ENCODE measurements around the gene ABCA3. TPM values are rescaled to one million over a fixed set of nuclear protein-coding genes. Genes with fewer than 3 reads are reported as not detected.
A peak's percentile ranks its signal among the peaks of the same experiment; 100 is the strongest.

Gene ABCA3
- total RNA-seq, 1 experiment from 2014 or later: 58.4 TPM

GRCh38 chr16:2251296-2252111 is 89.0 kb downstream of the ABCA3 start, which contains the start of gene ECI1:
TSS of gene ECI1 (minus strand) at chr16:2251587. CDS start at chr16:2251566, 21 bp downstream.
- peak within 1 kb of the TSS; percentile 73 to 87 for H3K4me3 ChIP-seq (ENCODE audit: low read depth in 2 of 2, low read length in 2 of 2)
- no peaks in the 10 kb centered on the region for H3K27me3 ChIP-seq (ENCODE audit: control insufficient read depth, insufficient read depth, low read length)
- ChIA-PET POLR2A (interaction anchor here (0.5 to 1.2 kb wide), 5 partner anchors 13 to 326 kb away, joined by 3 to 14 read pairs (median 3); partner anchors contain the start of genes PGP and TRAF7), CTCF (interaction anchor here (0.5 to 1.0 kb wide), 4 partner anchors 56 to 217 kb away, joined by 3 to 4 read pairs (median 4); no protein-coding TSS in a partner anchor)
- ATAC-seq (peak; percentile 90), DNase-seq (ENCODE audit: low read depth, low spot score) (peak; percentile 64)
- H3K27ac ChIP-seq (ENCODE audit: low read length): peak within 1 kb of the TSS; percentile 90
- peaks cover under 1% of the 10 kb centered on the region; the same call in 1 of the 2 replicates for H3K36me3 ChIP-seq (ENCODE audit: control insufficient read depth, insufficient read depth, low read length)
- H3K9me3 ChIP-seq (ENCODE audit: control insufficient read depth, insufficient read depth, low read depth, low read length): no peaks in the 10 kb centered on the region
- BruUV-seq (replicated peaks): no TSS peak
- TF ChIP-seq TCF7L2 (IDR thresholded peaks at IDR 0.05; ENCODE audit: low read depth, low read length): peak; percentile 90
- peak; percentile 97 for TF ChIP-seq POLR2AphosphoS5 (IDR thresholded peaks at IDR 0.05; ENCODE audit: low read depth, low read length)
- peak in 1 of 2 experiments; percentile 62; a peak in 1 of 4 replicates for TF ChIP-seq REST (IDR thresholded peaks at IDR 0.05; ENCODE audit: insufficient read depth in 1 of 2, low read depth in 2 of 2, low read length in 1 of 2)
- no peak; the same call in 1 of the 2 replicates for TF ChIP-seq CTCF (IDR thresholded peaks at IDR 0.05)
- peak; percentile 61; the same call in 1 of the 2 replicates for TF ChIP-seq SIN3A (IDR thresholded peaks at IDR 0.05; ENCODE audit: borderline replicate concordance, insufficient read depth, low read depth, low read length)
- in situ Hi-C loops (cut with HindIII; ENCODE audit: low pct_unique_long_range_greater_than_20kb, low sequenced_read_pairs): no loop called here
- intact Hi-C loops (cut with micrococcal nuclease; ENCODE audit: unreplicated experiment): no loop called here
- peaks cover 22% of the 10 kb centered on the region for H3K4me1 ChIP-seq (ENCODE audit: control insufficient read depth, insufficient read depth, low read length)

GRCh38 chr16:2250652-2251295 is 89.8 kb downstream of the ABCA3 start:
- ChIA-PET POLR2A (interaction anchor here (0.6 to 1.0 kb wide), 4 partner anchors 95 to 724 kb away, joined by 3 to 15 read pairs (median 6); partner anchors contain the start of gene TRAF7), CTCF (interaction anchor here (0.7 to 1.0 kb wide), 2 partner anchors 12 to 56 kb away, joined by 3 to 11 read pairs; no protein-coding TSS in a partner anchor)
- BruUV-seq (replicated peaks): TSS peak; percentile 88
- ATAC-seq: peak; percentile 2; the same call in 1 of the 2 replicates
- no peaks in the 10 kb centered on the region for H3K9me3 ChIP-seq (ENCODE audit: control insufficient read depth, insufficient read depth, low read depth, low read length)
- H3K36me3 ChIP-seq (ENCODE audit: control insufficient read depth, insufficient read depth, low read length): no peaks in the 10 kb centered on the region; the same call in 1 of the 2 replicates
- peaks cover 22% of the 10 kb centered on the region for H3K4me1 ChIP-seq (ENCODE audit: control insufficient read depth, insufficient read depth, low read length)
- DNase-seq (ENCODE audit: low read depth, low spot score): no peak
- no peaks in the 10 kb centered on the region for H3K27me3 ChIP-seq (ENCODE audit: control insufficient read depth, insufficient read depth, low read length)
- intact Hi-C loops (cut with micrococcal nuclease; ENCODE audit: unreplicated experiment): no loop called here
- H3K27ac ChIP-seq (ENCODE audit: low read length): peak overlapping the region; percentile 90
- H3K4me3 ChIP-seq (ENCODE audit: low read depth in 2 of 2, low read length in 2 of 2): peak overlapping the region; percentile 73 to 87
- in situ Hi-C loops (cut with HindIII; ENCODE audit: low pct_unique_long_range_greater_than_20kb, low sequenced_read_pairs): no loop called here
- TF ChIP-seq SIN3A (IDR thresholded peaks at IDR 0.05; ENCODE audit: borderline replicate concordance, insufficient read depth, low read depth, low read length) (no peak), POLR2AphosphoS5 (IDR thresholded peaks at IDR 0.05; ENCODE audit: low read depth, low read length) (0 out of 2 replicates have a peak, but pooled peaks have one; percentile 36)
